B cell (primary cell): ENCODE measurements around the gene TDRD9. TPM values are rescaled to one million over a fixed set of nuclear protein-coding genes. Genes with fewer than 3 reads are reported as not detected.

Experiments used
- ATAC-seq: fragments of 200-7000 bp; cut with Tn5 transposase; one replicate; pipeline ENCODE4 v1.10.0; 2021; ENCODE audit warnings: low read depth, mild to moderate bottlenecking, moderate number of reproducible peaks, moderate library complexity
- CTCF ChIA-PET: fragments of 350-600 bp; sonication (Branson Sonifier 250); formaldehyde crosslinking; loops from one replicate; lab custom pipeline; 2021; ENCODE audit warnings: antibody characterized with exemption, inconsistent platforms; lab: Charles Lee
- POLR2A ChIA-PET: fragments of 350-600 bp; sonication (Branson Sonifier 250); formaldehyde crosslinking; loops from one replicate; lab custom pipeline; 2021; ENCODE audit warnings: antibody characterized with exemption; lab: Charles Lee
- DNase-seq: peaks from one replicate; pipeline ENCODE4 v3.0.0; 2013
- H2AFZ ChIP-seq: 2 replicates; pipeline ENCODE4 v1.6.1; 2012; ENCODE audit warnings: mild to moderate bottlenecking, low read depth, low read length; ENCODE audit not compliant: insufficient read depth, poor library complexity, severe bottlenecking
- H3K27ac ChIP-seq, 2 donors: 1 replicate in 1 of 2; 2 replicates in 1 of 2; pipeline ENCODE4 v1.5.1; 2012 to 2013; ENCODE audit warnings: low read length in 2 of 2, mild to moderate bottlenecking in 2 of 2, moderate library complexity in 1 of 2
- H3K27me3 ChIP-seq, 4 experiments: fragments of 200-600 bp in 1 of 4; sonication (generic) in 1 of 4; replicated peaks in 1 of 4; 1 replicate in 2 of 4; 2 replicates in 2 of 4; pipeline versions ENCODE4 v1.6.1 to v1.7.0; 2013 to 2016; ENCODE audit warnings: low read length in 3 of 4, mild to moderate bottlenecking in 2 of 4, mixed read lengths in 1 of 4, moderate library complexity in 1 of 4; ENCODE audit not compliant: insufficient read depth in 4 of 4, control insufficient read depth in 3 of 4; ENCODE audit errors: control extremely low read depth in 1 of 4
- H3K36me3 ChIP-seq, 2 experiments: replicated peaks in 1 of 2; 1 replicate in 1 of 2; 2 replicates in 1 of 2; pipeline versions ENCODE4 v1.6.1 to v1.7.1; 2013; ENCODE audit warnings: low read length in 1 of 2; ENCODE audit not compliant: insufficient read depth in 2 of 2, control insufficient read depth in 1 of 2; ENCODE audit errors: control extremely low read depth in 1 of 2, extremely low read depth in 1 of 2
- H3K4me1 ChIP-seq, 2 donors: fragments of 200-600 bp in 1 of 2; sonication (generic) in 1 of 2; 1 replicate in 1 of 2; 2 replicates in 1 of 2; pipeline versions ENCODE4 v1.5.1 to v1.6.1; 2013 to 2017; ENCODE audit warnings: low read length in 2 of 2; ENCODE audit not compliant: control insufficient read depth in 2 of 2, insufficient read depth in 2 of 2
- H3K4me2 ChIP-seq: replicated peaks from 2 replicates; pipeline ENCODE3; 2012; ENCODE audit warnings: mild to moderate bottlenecking, low read depth, low read length; ENCODE audit not compliant: poor library complexity, severe bottlenecking
- H3K4me3 ChIP-seq, 5 experiments: fragments of 200-600 bp in 1 of 5; sonication (generic) in 1 of 5; 1 replicate in 3 of 5; 2 replicates in 2 of 5; pipeline versions ENCODE4 v1.5.1 to v1.7.0; 2011 to 2016; ENCODE audit warnings: low read length in 4 of 5, mild to moderate bottlenecking in 4 of 5, low read depth in 2 of 5, control low read depth in 1 of 5, moderate library complexity in 1 of 5; ENCODE audit not compliant: insufficient read depth in 1 of 5; ENCODE audit errors: control extremely low read depth in 1 of 5, extremely low read depth in 1 of 5
- H3K79me2 ChIP-seq: fragments of 200-600 bp; sonication (generic); one replicate; pipeline ENCODE4 v1.6.0; 2016; ENCODE audit warnings: low read length; ENCODE audit not compliant: control insufficient read depth, insufficient read depth
- H3K9ac ChIP-seq: fragments of 200-600 bp; sonication (generic); 2 replicates; pipeline ENCODE4 v1.6.1; 2017; ENCODE audit warnings: mild to moderate bottlenecking, low read length, moderate library complexity
- H3K9me3 ChIP-seq, 3 donors: one replicate each; pipeline versions ENCODE4 v1.6.1 to v1.7.1; 2013; ENCODE audit warnings: low read length in 2 of 3; ENCODE audit not compliant: control insufficient read depth in 2 of 3, insufficient read depth in 1 of 3; ENCODE audit errors: control extremely low read depth in 1 of 3
- H4K20me1 ChIP-seq: 2 replicates; pipeline ENCODE4 v1.6.0; 2012; ENCODE audit warnings: mild to moderate bottlenecking, low read length; ENCODE audit not compliant: insufficient read depth, control insufficient read depth, poor library complexity, severe bottlenecking
- H3K27ac Mint-ChIP-seq: one replicate; pipeline ENCODE4 v1.8.0; 2021; ENCODE audit warnings: mixed read lengths
- H3K27me3 Mint-ChIP-seq: one replicate; pipeline ENCODE4 v1.8.0; 2021; ENCODE audit warnings: mixed read lengths
- H3K4me1 Mint-ChIP-seq: one replicate; pipeline ENCODE4 v1.8.0; 2021; ENCODE audit warnings: mixed read lengths
- H3K4me3 Mint-ChIP-seq: one replicate; pipeline ENCODE4 v1.8.0; 2021; ENCODE audit warnings: mixed read lengths
- H3K9me3 Mint-ChIP-seq: one replicate; pipeline ENCODE4 v1.8.0; 2022; ENCODE audit warnings: mixed read lengths; ENCODE audit not compliant: insufficient read depth
- EZH2 ChIP-seq: IDR thresholded peaks from 2 replicates; pipeline ENCODE4 v1.6.1; 2012; ENCODE audit warnings: borderline replicate concordance, low read depth, mild to moderate bottlenecking, moderate library complexity, low read length; ENCODE audit not compliant: insufficient read depth, poor library complexity, severe bottlenecking
- WGBS: methylation state at CpG from one replicate; pipeline ENCODE4 v1.1.5; 2013; ENCODE audit warnings: missing lambda C conversion rate; ENCODE audit not compliant: insufficient coverage; 5-methylcytosine and 5-hydroxymethylcytosine counted together
- intact Hi-C: fragments of 100-400 bp; cut with micrococcal nuclease; formaldehyde crosslinking; loops from one replicate; pipeline ENCODE4 v1.10.0; 2022
- polyA plus RNA-seq: library from polyadenylated mRNA; depleted of rRNA; stranded (reverse); fragments of >200 nt; gene quantifications from 2 replicates; pipeline ENCODE4 v1.2.3, GENCODE V29; 2012
- total RNA-seq, 2 donors: library from RNA; stranded (reverse); fragments of 120-200 nt in 1 of 2; gene quantifications; 1 replicate in 1 of 2; 2 replicates in 1 of 2; pipeline versions ENCODE4 v1.2.3 to v1.2.4, GENCODE V29; 2013 to 2022
- TF ChIP-seq, protein P1 (sequence below): fragments of 200-600 bp; IDR thresholded peaks from one replicate; pipeline ENCODE4 v1.8.0; 2022; ENCODE audit warnings: antibody characterized with exemption, mild to moderate bottlenecking

TDRD9 gene
- total and polyA plus RNA-seq, 2 donors (not counting 1 experiment from before 2014, with no cell fraction given): 1.1 to 2.4 TPM

DNA sequence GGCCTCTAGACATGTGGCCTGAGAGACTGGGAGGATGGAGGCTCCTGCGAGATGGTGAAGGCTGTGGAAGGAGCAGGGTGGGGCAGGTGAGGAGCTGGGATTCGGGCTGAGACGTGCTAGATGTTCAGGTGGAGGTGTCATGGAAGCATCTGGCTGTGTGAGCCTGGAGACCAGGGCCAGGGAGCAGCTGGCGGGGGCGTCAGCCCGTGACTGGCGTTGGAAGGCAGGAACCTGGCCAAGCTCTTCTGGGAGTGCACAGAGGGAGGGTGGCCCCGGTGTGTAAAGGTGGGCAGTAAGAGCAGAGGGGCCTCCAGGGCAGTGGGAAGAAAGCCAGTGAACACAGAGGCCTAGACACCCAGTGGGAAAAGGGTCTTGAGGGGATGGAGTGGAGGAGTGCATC lies 69.1 kb downstream of the TDRD9 start:
- no peak overlapping the region for H3K4me3 Mint-ChIP-seq
- intact Hi-C loops: no loop called here
- no peaks in the 10 kb centered on the region for H3K4me1 Mint-ChIP-seq
- no peak for DNase-seq
- H3K4me1 ChIP-seq: no peaks in the 10 kb centered on the region
- no peak for TF ChIP-seq EZH2
- TF ChIP-seq, protein P1, sequence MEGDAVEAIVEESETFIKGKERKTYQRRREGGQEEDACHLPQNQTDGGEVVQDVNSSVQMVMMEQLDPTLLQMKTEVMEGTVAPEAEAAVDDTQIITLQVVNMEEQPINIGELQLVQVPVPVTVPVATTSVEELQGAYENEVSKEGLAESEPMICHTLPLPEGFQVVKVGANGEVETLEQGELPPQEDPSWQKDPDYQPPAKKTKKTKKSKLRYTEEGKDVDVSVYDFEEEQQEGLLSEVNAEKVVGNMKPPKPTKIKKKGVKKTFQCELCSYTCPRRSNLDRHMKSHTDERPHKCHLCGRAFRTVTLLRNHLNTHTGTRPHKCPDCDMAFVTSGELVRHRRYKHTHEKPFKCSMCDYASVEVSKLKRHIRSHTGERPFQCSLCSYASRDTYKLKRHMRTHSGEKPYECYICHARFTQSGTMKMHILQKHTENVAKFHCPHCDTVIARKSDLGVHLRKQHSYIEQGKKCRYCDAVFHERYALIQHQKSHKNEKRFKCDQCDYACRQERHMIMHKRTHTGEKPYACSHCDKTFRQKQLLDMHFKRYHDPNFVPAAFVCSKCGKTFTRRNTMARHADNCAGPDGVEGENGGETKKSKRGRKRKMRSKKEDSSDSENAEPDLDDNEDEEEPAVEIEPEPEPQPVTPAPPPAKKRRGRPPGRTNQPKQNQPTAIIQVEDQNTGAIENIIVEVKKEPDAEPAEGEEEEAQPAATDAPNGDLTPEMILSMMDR: no peak
- no peak overlapping the region for H3K27ac Mint-ChIP-seq
- H3K9ac ChIP-seq: no peak overlapping the region
- no peak for ATAC-seq
- H3K27me3 Mint-ChIP-seq: peaks cover 11% of the 10 kb centered on the region
- no peaks in the 10 kb centered on the region for H4K20me1 ChIP-seq
- no peaks in the 10 kb centered on the region for H3K36me3 ChIP-seq
- H3K27ac ChIP-seq: no peak overlapping the region
- H3K27me3 ChIP-seq: peaks cover 0 to 8% (median 0%) of the 10 kb centered on the region in 4 experiments
- ChIA-PET CTCF (no interaction called here), POLR2A (no interaction called here)
- WGBS: 86% methylated on average over 8 of the region's 8 CpGs
- no peaks in the 10 kb centered on the region for H3K9me3 ChIP-seq
- no peaks in the 10 kb centered on the region for H3K9me3 Mint-ChIP-seq
- no peak overlapping the region for H2AFZ ChIP-seq
- no peaks in the 10 kb centered on the region for H3K79me2 ChIP-seq
- H3K4me2 ChIP-seq: no peak overlapping the region
- H3K4me3 ChIP-seq: no peak overlapping the region

GRCh38 chr14:103998027-103998426 lies 69.8 kb downstream of the TDRD9 start:
- 98% methylated on average over 4 of the region's 10 CpGs for WGBS
- Histone ChIP-seq H3K4me3 (no peak overlapping the region), H3K36me3 (no peaks in the 10 kb centered on the region), H3K4me1 (no peaks in the 10 kb centered on the region), H3K9me3 (no peaks in the 10 kb centered on the region), H3K4me2 (no peak overlapping the region), H3K27me3 (peaks cover 0 to 6% (median 0%) of the 10 kb centered on the region in 4 experiments), H3K79me2 (no peaks in the 10 kb centered on the region), H4K20me1 (no peaks in the 10 kb centered on the region), H2AFZ (no peak overlapping the region), H3K9ac (no peak overlapping the region), H3K27ac (no peak overlapping the region)
- intact Hi-C loops: no loop called here
- no peak overlapping the region for H3K4me3 Mint-ChIP-seq
- ATAC-seq (no peak), DNase-seq (no peak)
- H3K27me3 Mint-ChIP-seq: peaks cover 11% of the 10 kb centered on the region
- TF ChIP-seq, protein P1: no peak
- no peak for TF ChIP-seq EZH2
- ChIA-PET CTCF (no interaction called here), POLR2A (no interaction called here)
- H3K9me3 Mint-ChIP-seq: no peaks in the 10 kb centered on the region
- no peak overlapping the region for H3K27ac Mint-ChIP-seq
- H3K4me1 Mint-ChIP-seq: no peaks in the 10 kb centered on the region
